Neuronal stem cell (in vitro differentiated cells): ENCODE results near the gene PRIMA1.

Source experiments
- DNase-seq: peaks from one replicate; pipeline ENCODE4 v3.0.0-alpha.2; 2013; ENCODE audit warnings: low spot score
- H2AFZ ChIP-seq: one replicate; pipeline ENCODE4 v1.6.1; 2013; ENCODE audit warnings: mild to moderate bottlenecking, low read length, inconsistent platforms
- H2AK5ac ChIP-seq: 2 replicates; pipeline ENCODE4 v1.6.1; 2013; ENCODE audit warnings: low read depth, mild to moderate bottlenecking, inconsistent platforms, low read length, moderate library complexity, mixed read lengths
- H2BK120ac ChIP-seq: 2 replicates; pipeline ENCODE4 v1.6.1; 2013; ENCODE audit warnings: low read depth, mild to moderate bottlenecking, inconsistent platforms, low read length, moderate library complexity, mixed read lengths
- H2BK12ac ChIP-seq: one replicate; pipeline ENCODE4 v1.6.1; 2013; ENCODE audit warnings: low read length, inconsistent platforms
- H2BK15ac ChIP-seq: 2 replicates; pipeline ENCODE4 v1.6.1; 2013; ENCODE audit warnings: mild to moderate bottlenecking, low read length, inconsistent platforms, mixed read lengths
- H2BK5ac ChIP-seq: one replicate; pipeline ENCODE4 v1.6.1; 2013; ENCODE audit warnings: inconsistent platforms, mild to moderate bottlenecking, low read length, moderate library complexity
- H3K14ac ChIP-seq: one replicate; pipeline ENCODE4 v1.6.1; 2013; ENCODE audit warnings: low read length, inconsistent platforms
- H3K18ac ChIP-seq: 2 replicates; pipeline ENCODE4 v1.6.1; 2013; ENCODE audit warnings: low read length, inconsistent platforms
- H3K23ac ChIP-seq: 2 replicates; pipeline ENCODE4 v1.6.1; 2013; ENCODE audit warnings: low read depth, mild to moderate bottlenecking, mixed read lengths, low read length, inconsistent platforms; ENCODE audit not compliant: poor library complexity
- H3K27ac ChIP-seq: replicated peaks from 3 replicates; pipeline ENCODE4 v1.5.1; 2013; ENCODE audit warnings: low read length, inconsistent platforms
- H3K27me3 ChIP-seq, 3 experiments: 2 replicates each; pipeline ENCODE4 v1.6.1; 2013; ENCODE audit warnings: low read length in 3 of 3, mild to moderate bottlenecking in 2 of 3, inconsistent platforms in 1 of 3, low read depth in 1 of 3, mixed read lengths in 1 of 3, moderate library complexity in 1 of 3; ENCODE audit not compliant: control insufficient read depth in 3 of 3, insufficient read depth in 3 of 3
- H3K36me3 ChIP-seq, 2 donors: replicated peaks in 1 of 2; 2 replicates each; pipeline ENCODE4 v1.6.1; 2013; ENCODE audit warnings: low read length in 2 of 2; ENCODE audit not compliant: control insufficient read depth in 2 of 2, insufficient read depth in 2 of 2
- H3K4ac ChIP-seq: 2 replicates; pipeline ENCODE4 v1.6.1; 2013; ENCODE audit warnings: inconsistent platforms, mild to moderate bottlenecking, low read length, moderate library complexity
- H3K4me1 ChIP-seq, 2 donors: 1 replicate in 1 of 2; 2 replicates in 1 of 2; pipeline ENCODE4 v1.6.1; 2013; ENCODE audit warnings: low read length in 2 of 2, low read depth in 1 of 2; ENCODE audit not compliant: control insufficient read depth in 2 of 2, insufficient read depth in 1 of 2
- H3K4me2 ChIP-seq: one replicate; pipeline ENCODE4 v1.6.1; 2013; ENCODE audit warnings: mild to moderate bottlenecking, low read length, inconsistent platforms; ENCODE audit not compliant: insufficient read depth, poor library complexity, severe bottlenecking
- H3K4me3 ChIP-seq, 2 donors: 2 replicates each; pipeline ENCODE4 v1.5.1; 2013; ENCODE audit warnings: low read length in 2 of 2, mild to moderate bottlenecking in 2 of 2, inconsistent platforms in 1 of 2, moderate library complexity in 1 of 2
- H3K79me1 ChIP-seq: one replicate; pipeline ENCODE4 v1.6.1; 2013; ENCODE audit warnings: low read depth, mild to moderate bottlenecking, inconsistent platforms, low read length, moderate library complexity
- H3K9ac ChIP-seq: one replicate; pipeline ENCODE4 v1.6.1; 2013; ENCODE audit warnings: mild to moderate bottlenecking, low read depth, low read length, inconsistent platforms; ENCODE audit not compliant: poor library complexity
- H3K9me3 ChIP-seq, 2 donors: replicated peaks in 1 of 2; 2 replicates each; pipeline versions ENCODE3 to v1.6.1; 2013; ENCODE audit warnings: low read length in 2 of 2, mild to moderate bottlenecking in 2 of 2, inconsistent platforms in 1 of 2, low read depth in 1 of 2, mixed read lengths in 1 of 2, moderate library complexity in 1 of 2; ENCODE audit not compliant: control insufficient read depth in 2 of 2, insufficient read depth in 1 of 2
- H4K8ac ChIP-seq: one replicate; pipeline ENCODE4 v1.6.1; 2013; ENCODE audit warnings: low read depth, mild to moderate bottlenecking, inconsistent platforms, low read length, moderate library complexity
- H4K91ac ChIP-seq: one replicate; pipeline ENCODE4 v1.6.1; 2013; ENCODE audit warnings: low read length, low read depth, mild to moderate bottlenecking, inconsistent platforms; ENCODE audit not compliant: poor library complexity
- WGBS, 2 donors: extraction: QIAGEN DNeasy Blood & Tissue Kit; methylation state at CpG; one replicate each; pipeline ENCODE4 v1.1.7; 2013; ENCODE audit warnings: missing lambda C conversion rate in 2 of 2, mixed read lengths in 1 of 2; ENCODE audit not compliant: insufficient read length in 2 of 2, insufficient replicate concordance in 1 of 2; ENCODE audit errors: extremely low coverage in 2 of 2; 5-methylcytosine and 5-hydroxymethylcytosine counted together

The PRIMA1 gene

GRCh38 chr14:93785423-93785822 lies 2.9 kb downstream of the PRIMA1 start:
- no peak for DNase-seq
- no peak overlapping the region for H3K23ac ChIP-seq
- no peak overlapping the region for H2AK5ac ChIP-seq
- H4K8ac ChIP-seq = no peak overlapping the region
- H3K9ac ChIP-seq = no peak overlapping the region
- no peak overlapping the region for H2AFZ ChIP-seq
- H3K4me2 ChIP-seq = no peak overlapping the region
- no peak overlapping the region for H3K14ac ChIP-seq
- no peaks in the 10 kb centered on the region for H3K36me3 ChIP-seq
- H3K4ac ChIP-seq = no peak overlapping the region
- H3K4me1 ChIP-seq = peaks cover 0 to 10% of the 10 kb centered on the region in 2 donors
- H2BK5ac ChIP-seq = no peak overlapping the region
- no peak overlapping the region for H3K27ac ChIP-seq
- no peak overlapping the region for H2BK120ac ChIP-seq
- no peak overlapping the region for H3K18ac ChIP-seq
- no peaks in the 10 kb centered on the region for H3K79me1 ChIP-seq
- no peak overlapping the region for H2BK12ac ChIP-seq
- H2BK15ac ChIP-seq = no peak overlapping the region
- no CpG with 5 or more reads among the region's 4 CpGs for WGBS, 2 donors
- H3K27me3 ChIP-seq = peaks cover 0 to 63% (median 6%) of the 10 kb centered on the region in 3 experiments
- no peak overlapping the region for H4K91ac ChIP-seq
- no peak overlapping the region for H3K4me3 ChIP-seq
- H3K9me3 ChIP-seq = no peaks in the 10 kb centered on the region

- WGBS, 2 donors = no CpG with 5 or more reads among the region's 3 CpGs
- no peak overlapping the region for H2AK5ac ChIP-seq
- H3K79me1 ChIP-seq = no peaks in the 10 kb centered on the region
These were observed 3.4 kb downstream of the PRIMA1 start for GRCh38 chr14:93784878-93785277.

GRCh38 chr14:93780813-93781400 lies 7.4 kb downstream of the PRIMA1 start:
- H3K23ac ChIP-seq = no peak overlapping the region
- no peak overlapping the region for H2BK120ac ChIP-seq
- H4K91ac ChIP-seq = no peak overlapping the region
- no peaks in the 10 kb centered on the region for H3K36me3 ChIP-seq
- H3K4me3 ChIP-seq = no peak overlapping the region
- H3K4me2 ChIP-seq = no peak overlapping the region
- H3K18ac ChIP-seq = no peak overlapping the region
- no CpG with 5 or more reads among the region's 14 CpGs for WGBS, 2 donors
- H2AFZ ChIP-seq = no peak overlapping the region
- H2AK5ac ChIP-seq = peak overlapping the region; percentile 24
- no peak overlapping the region for H4K8ac ChIP-seq
- no peaks in the 10 kb centered on the region for H3K79me1 ChIP-seq
- no peak overlapping the region for H3K9ac ChIP-seq
- no peak overlapping the region for H2BK12ac ChIP-seq
- DNase-seq = no peak
- no peak overlapping the region for H2BK15ac ChIP-seq
- H3K27me3 ChIP-seq = peaks cover 0 to 18% (median 0%) of the 10 kb centered on the region in 3 experiments
- peak overlapping the region; percentile 21 for H2BK5ac ChIP-seq
- peaks cover 0 to 2% of the 10 kb centered on the region in 2 donors for H3K4me1 ChIP-seq
- H3K27ac ChIP-seq = no peak overlapping the region
- H3K4ac ChIP-seq = no peak overlapping the region
- H3K14ac ChIP-seq = no peak overlapping the region
- H3K9me3 ChIP-seq = no peaks in the 10 kb centered on the region

More at GRCh38 chr14:93784878-93785277, 3.4 kb downstream of the PRIMA1 start:
- H3K14ac ChIP-seq = no peak overlapping the region
- H3K18ac ChIP-seq = no peak overlapping the region
- no peak overlapping the region for H2BK12ac ChIP-seq
- H2AFZ ChIP-seq = no peak overlapping the region
- DNase-seq = no peak
- H3K27me3 ChIP-seq = peaks cover 0 to 58% (median 6%) of the 10 kb centered on the region in 3 experiments
- no peak overlapping the region for H3K9ac ChIP-seq
- no peaks in the 10 kb centered on the region for H3K9me3 ChIP-seq
- H3K4me2 ChIP-seq = no peak overlapping the region
- no peak overlapping the region for H4K8ac ChIP-seq
- H3K36me3 ChIP-seq = no peaks in the 10 kb centered on the region
- H3K4ac ChIP-seq = no peak overlapping the region
- H2BK5ac ChIP-seq = no peak overlapping the region
- H3K27ac ChIP-seq = no peak overlapping the region
- no peak overlapping the region for H2BK15ac ChIP-seq
- H4K91ac ChIP-seq = no peak overlapping the region
- no peak overlapping the region for H3K23ac ChIP-seq
- H2BK120ac ChIP-seq = no peak overlapping the region
- H3K4me3 ChIP-seq = no peak overlapping the region
- H3K4me1 ChIP-seq = peaks cover 0 to 9% of the 10 kb centered on the region in 2 donors

- Histone ChIP-seq H2BK5ac (no peak overlapping the region), H3K23ac (no peak overlapping the region)
- no CpG with 5 or more reads among the region's 20 CpGs for WGBS, 2 donors
These were observed 9.2 kb downstream of the PRIMA1 start for GRCh38 chr14:93778856-93779629.

More at GRCh38 chr14:93778856-93779629, 9.2 kb downstream of the PRIMA1 start:
- peaks cover 0 to 2% of the 10 kb centered on the region in 2 donors for H3K4me1 ChIP-seq
- H3K9ac ChIP-seq = no peak overlapping the region
- DNase-seq = no peak
- no peak overlapping the region for H2AK5ac ChIP-seq
- no peaks in the 10 kb centered on the region for H3K9me3 ChIP-seq
- H3K4me3 ChIP-seq = no peak overlapping the region
- no peak overlapping the region for H3K4ac ChIP-seq
- H3K27ac ChIP-seq = no peak overlapping the region
- H3K14ac ChIP-seq = no peak overlapping the region
- H2BK12ac ChIP-seq = no peak overlapping the region
- H2BK120ac ChIP-seq = no peak overlapping the region
- no peak overlapping the region for H4K91ac ChIP-seq
- H4K8ac ChIP-seq = no peak overlapping the region
- peak overlapping the region; percentile 8 for H3K18ac ChIP-seq
- H3K27me3 ChIP-seq = peaks cover 0 to under 1% (median 0%) of the 10 kb centered on the region in 3 experiments
- no peak overlapping the region for H3K4me2 ChIP-seq
- no peaks in the 10 kb centered on the region for H3K36me3 ChIP-seq
- no peaks in the 10 kb centered on the region for H3K79me1 ChIP-seq
- H2BK15ac ChIP-seq = no peak overlapping the region
- no peak overlapping the region for H2AFZ ChIP-seq
